ENCODE measurements around the gene ADGRA3.
A peak's percentile ranks its signal among the peaks of the same experiment; 100 is the strongest.

DNA sequence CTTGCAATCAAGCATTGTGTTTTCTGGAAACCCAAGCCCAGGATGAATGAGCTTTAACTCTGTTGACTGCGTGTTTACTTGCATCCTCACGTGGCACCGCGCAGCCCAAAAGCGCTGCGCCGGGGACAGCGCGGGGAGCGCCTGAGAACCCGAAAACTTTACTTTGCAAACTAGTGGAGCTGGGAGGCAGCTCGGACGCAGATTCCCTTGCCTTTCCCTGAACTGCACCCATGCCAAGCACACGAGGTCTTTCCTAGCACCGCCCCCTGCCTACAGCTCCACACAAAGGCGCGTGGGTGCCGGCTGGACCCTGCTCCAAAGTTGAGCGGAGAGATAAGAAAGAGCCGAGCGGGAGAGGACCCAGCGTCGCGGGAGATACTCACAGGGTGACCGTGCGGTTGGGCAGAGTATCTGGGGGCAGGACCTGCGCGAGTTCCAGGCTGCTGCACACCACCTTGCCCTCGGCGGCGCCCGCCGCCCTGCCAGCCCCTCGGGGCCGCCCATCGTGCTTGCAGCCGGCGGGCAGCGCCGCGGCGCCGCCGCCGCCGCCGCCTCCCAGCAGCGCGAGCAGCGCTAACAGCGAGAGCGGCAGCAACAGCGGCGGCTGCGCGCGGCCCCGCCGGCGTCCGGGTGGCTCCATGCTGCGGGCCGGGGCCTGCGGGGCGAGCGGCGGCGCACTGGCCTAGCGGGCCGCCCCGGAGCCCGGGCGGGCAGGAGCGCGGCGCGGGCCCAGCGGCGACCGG, 550 bp downstream of the ADGRA3 start:
- TF ChIP-seq, protein P1, sequence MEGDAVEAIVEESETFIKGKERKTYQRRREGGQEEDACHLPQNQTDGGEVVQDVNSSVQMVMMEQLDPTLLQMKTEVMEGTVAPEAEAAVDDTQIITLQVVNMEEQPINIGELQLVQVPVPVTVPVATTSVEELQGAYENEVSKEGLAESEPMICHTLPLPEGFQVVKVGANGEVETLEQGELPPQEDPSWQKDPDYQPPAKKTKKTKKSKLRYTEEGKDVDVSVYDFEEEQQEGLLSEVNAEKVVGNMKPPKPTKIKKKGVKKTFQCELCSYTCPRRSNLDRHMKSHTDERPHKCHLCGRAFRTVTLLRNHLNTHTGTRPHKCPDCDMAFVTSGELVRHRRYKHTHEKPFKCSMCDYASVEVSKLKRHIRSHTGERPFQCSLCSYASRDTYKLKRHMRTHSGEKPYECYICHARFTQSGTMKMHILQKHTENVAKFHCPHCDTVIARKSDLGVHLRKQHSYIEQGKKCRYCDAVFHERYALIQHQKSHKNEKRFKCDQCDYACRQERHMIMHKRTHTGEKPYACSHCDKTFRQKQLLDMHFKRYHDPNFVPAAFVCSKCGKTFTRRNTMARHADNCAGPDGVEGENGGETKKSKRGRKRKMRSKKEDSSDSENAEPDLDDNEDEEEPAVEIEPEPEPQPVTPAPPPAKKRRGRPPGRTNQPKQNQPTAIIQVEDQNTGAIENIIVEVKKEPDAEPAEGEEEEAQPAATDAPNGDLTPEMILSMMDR (IDR thresholded peaks at IDR 0.05; ENCODE audit: poor library complexity, severe bottlenecking) = no peak
- peak; percentile 17 for TF ChIP-seq EP300 (conservative IDR thresholded peaks at IDR 0.05; ENCODE audit: poor library complexity, severe bottlenecking)
- no peak for TF ChIP-seq EZH2 (IDR thresholded peaks at IDR 0.05; ENCODE audit: borderline replicate concordance, insufficient read depth, low read length, poor library complexity, severe bottlenecking)
- TF ChIP-seq MXI1 (conservative IDR thresholded peaks at IDR 0.05; ENCODE audit: poor library complexity, severe bottlenecking) = peak; percentile 90
- TF ChIP-seq POLR2AphosphoS5 (IDR thresholded peaks at IDR 0.05) = peak; percentile 61
- TF ChIP-seq, protein P2, sequence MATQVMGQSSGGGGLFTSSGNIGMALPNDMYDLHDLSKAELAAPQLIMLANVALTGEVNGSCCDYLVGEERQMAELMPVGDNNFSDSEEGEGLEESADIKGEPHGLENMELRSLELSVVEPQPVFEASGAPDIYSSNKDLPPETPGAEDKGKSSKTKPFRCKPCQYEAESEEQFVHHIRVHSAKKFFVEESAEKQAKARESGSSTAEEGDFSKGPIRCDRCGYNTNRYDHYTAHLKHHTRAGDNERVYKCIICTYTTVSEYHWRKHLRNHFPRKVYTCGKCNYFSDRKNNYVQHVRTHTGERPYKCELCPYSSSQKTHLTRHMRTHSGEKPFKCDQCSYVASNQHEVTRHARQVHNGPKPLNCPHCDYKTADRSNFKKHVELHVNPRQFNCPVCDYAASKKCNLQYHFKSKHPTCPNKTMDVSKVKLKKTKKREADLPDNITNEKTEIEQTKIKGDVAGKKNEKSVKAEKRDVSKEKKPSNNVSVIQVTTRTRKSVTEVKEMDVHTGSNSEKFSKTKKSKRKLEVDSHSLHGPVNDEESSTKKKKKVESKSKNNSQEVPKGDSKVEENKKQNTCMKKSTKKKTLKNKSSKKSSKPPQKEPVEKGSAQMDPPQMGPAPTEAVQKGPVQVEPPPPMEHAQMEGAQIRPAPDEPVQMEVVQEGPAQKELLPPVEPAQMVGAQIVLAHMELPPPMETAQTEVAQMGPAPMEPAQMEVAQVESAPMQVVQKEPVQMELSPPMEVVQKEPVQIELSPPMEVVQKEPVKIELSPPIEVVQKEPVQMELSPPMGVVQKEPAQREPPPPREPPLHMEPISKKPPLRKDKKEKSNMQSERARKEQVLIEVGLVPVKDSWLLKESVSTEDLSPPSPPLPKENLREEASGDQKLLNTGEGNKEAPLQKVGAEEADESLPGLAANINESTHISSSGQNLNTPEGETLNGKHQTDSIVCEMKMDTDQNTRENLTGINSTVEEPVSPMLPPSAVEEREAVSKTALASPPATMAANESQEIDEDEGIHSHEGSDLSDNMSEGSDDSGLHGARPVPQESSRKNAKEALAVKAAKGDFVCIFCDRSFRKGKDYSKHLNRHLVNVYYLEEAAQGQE (IDR thresholded peaks at IDR 0.05; ENCODE audit: borderline replicate concordance) = no peak
- no peak for TF ChIP-seq TAF1 (IDR thresholded peaks at IDR 0.05; ENCODE audit: low read depth)
- no peak for TF ChIP-seq SMC3 (conservative IDR thresholded peaks at IDR 0.05; ENCODE audit: poor library complexity)
